HCT116 (cell line): ENCODE results near the gene FAM171A1. TPM values are rescaled to one million over a fixed set of nuclear protein-coding genes. Genes with fewer than 3 reads are reported as not detected.

Source experiments
- ATAC-seq: fragments of 200-7000 bp; cut with Tn5 transposase; 2 replicates; pipeline ENCODE4 v1.9.1; 2020; ENCODE audit warnings: mild to moderate bottlenecking, moderate library complexity
- BruUV-seq: library from RNA; stranded (reverse); fragments of 400-500 nt; replicated peaks from 2 replicates; lab custom pipeline; 2021; lab: Mats Ljungman, UMichigan
- CTCF ChIA-PET: fragments of 300-600 bp; sonication (Branson Sonifier 250); formaldehyde crosslinking; loops from one replicate; lab custom pipeline; 2021; ENCODE audit warnings: antibody characterized with exemption; lab: Charles Lee
- POLR2A ChIA-PET: fragments of 300-600, 350-600 bp; sonication (Branson Sonifier 250); formaldehyde crosslinking; loops from one replicate; lab custom pipeline; 2021; ENCODE audit warnings: antibody characterized with exemption; lab: Charles Lee
- RAD21 ChIA-PET, 2 experiments: fragments of 300-600 bp; sonication (Branson Sonifier 250); formaldehyde crosslinking; loops; one replicate each; lab custom pipeline; 2023; ENCODE audit warnings: low total read pairs in 2 of 2; ENCODE audit not compliant: uncharacterized antibody in 2 of 2, unreplicated experiment in 2 of 2, low non-redundant PET in 1 of 2; lab: Charles Lee
- DNase-seq: peaks from one replicate; pipeline ENCODE4 v3.0.0-alpha.2; 2010; ENCODE audit warnings: low read depth, low spot score
- H2AFZ ChIP-seq: fragments of 200-600 bp; shearing (Covaris generic), sonication (generic); 2 replicates; pipeline ENCODE4 v1.6.1; 2017; ENCODE audit warnings: low read depth, mixed run types, mixed read lengths, antibody characterized with exemption, low read length; ENCODE audit not compliant: poor library complexity, severe bottlenecking
- H3K27ac ChIP-seq: 2 replicates; pipeline ENCODE4 v1.5.1; 2012; ENCODE audit warnings: low read depth, low read length
- H3K27me3 ChIP-seq: fragments of 200-600 bp; sonication (generic); 2 replicates; pipeline ENCODE4 v1.6.1; 2016; ENCODE audit warnings: mixed run types, low read length, mixed read lengths; ENCODE audit not compliant: insufficient read depth
- H3K36me3 ChIP-seq, 2 experiments: fragments of 200-500 bp in 1 of 2; fragments of 200-600 bp in 1 of 2; sonication (Bioruptor generic) in 1 of 2; sonication (generic) in 1 of 2; 2 replicates each; pipeline versions ENCODE4 v1.5.1 to v1.6.1; 2014 to 2016; ENCODE audit warnings: low read length in 2 of 2, inconsistent platforms in 1 of 2, mixed read lengths in 1 of 2, mixed run types in 1 of 2; ENCODE audit not compliant: insufficient read depth in 2 of 2, control insufficient read depth in 1 of 2
- H3K4me1 ChIP-seq, 2 experiments: fragments of 200-600 bp in 1 of 2; sonication (generic) in 1 of 2; 2 replicates each; pipeline versions ENCODE4 v1.5.1 to v1.6.1; 2012 to 2017; ENCODE audit warnings: low read length in 2 of 2, inconsistent platforms in 1 of 2, mild to moderate bottlenecking in 1 of 2, mixed read lengths in 1 of 2, mixed run types in 1 of 2, moderate library complexity in 1 of 2; ENCODE audit not compliant: insufficient read depth in 2 of 2, control insufficient read depth in 1 of 2
- H3K4me2 ChIP-seq: fragments of 200-600 bp; sonication (generic); 2 replicates; pipeline ENCODE4 v1.6.1; 2017; ENCODE audit warnings: mixed run types, low read length, mixed read lengths
- H3K4me3 ChIP-seq, 2 experiments: fragments of 200-600 bp in 1 of 2; sonication (generic) in 1 of 2; replicated peaks in 1 of 2; 2 replicates each; pipeline ENCODE4 v1.5.1; 2011 to 2016; ENCODE audit warnings: low read length in 2 of 2, control low read depth in 1 of 2, low read depth in 1 of 2, mild to moderate bottlenecking in 1 of 2, mixed read lengths in 1 of 2, mixed run types in 1 of 2
- H3K79me2 ChIP-seq: fragments of 200-600 bp; sonication (generic); 2 replicates; pipeline ENCODE4 v1.6.1; 2017; ENCODE audit warnings: mild to moderate bottlenecking, mixed run types, low read length, moderate library complexity, mixed read lengths; ENCODE audit not compliant: insufficient read depth
- H3K9ac ChIP-seq: fragments of 200-600 bp; sonication (generic); 2 replicates; pipeline ENCODE4 v1.6.1; 2016; ENCODE audit warnings: low read length, mixed read lengths
- H3K9me2 ChIP-seq: fragments of 200-600 bp; sonication (generic), shearing (Covaris generic); 2 replicates; pipeline ENCODE4 v1.6.1; 2017; ENCODE audit warnings: mixed run types, mild to moderate bottlenecking, moderate library complexity; ENCODE audit not compliant: insufficient read depth
- H3K9me3 ChIP-seq, 2 experiments: fragments of 200-500 bp in 1 of 2; fragments of 200-600 bp in 1 of 2; sonication (Bioruptor generic) in 1 of 2; sonication (generic) in 1 of 2; 2 replicates each; pipeline ENCODE4 v1.6.1; 2014 to 2017; ENCODE audit warnings: low read length in 2 of 2, mixed read lengths in 2 of 2, inconsistent platforms in 1 of 2, low read depth in 1 of 2, mild to moderate bottlenecking in 1 of 2, mixed run types in 1 of 2, moderate library complexity in 1 of 2; ENCODE audit not compliant: control insufficient read depth in 1 of 2, insufficient read depth in 1 of 2
- H4K20me1 ChIP-seq: fragments of 200-600 bp; sonication (generic), shearing (Covaris generic); 2 replicates; pipeline ENCODE4 v1.6.1; 2017; ENCODE audit warnings: mixed run types, mild to moderate bottlenecking, moderate library complexity; ENCODE audit not compliant: insufficient read depth
- CTCF ChIP-seq, 3 experiments: fragments of 200-600 bp in 1 of 3; sonication (generic) in 1 of 3; IDR thresholded peaks in 2 of 3; conservative IDR thresholded peaks in 1 of 3; 2 replicates each; pipeline ENCODE4 v1.5.1; 2012 to 2017; ENCODE audit warnings: low read depth in 2 of 3, low read length in 2 of 3, antibody characterized with exemption in 1 of 3, borderline replicate concordance in 1 of 3, control low read depth in 1 of 3, mild to moderate bottlenecking in 1 of 3, mixed read lengths in 1 of 3, mixed run types in 1 of 3, moderate library complexity in 1 of 3; ENCODE audit not compliant: insufficient read depth in 1 of 3
- ELF1 ChIP-seq: IDR thresholded peaks from 2 replicates; pipeline ENCODE4 v1.6.1; 2012; ENCODE audit warnings: low read depth, borderline replicate concordance
- FOSL1 ChIP-seq: IDR thresholded peaks from 2 replicates; pipeline ENCODE4 v1.6.1; 2012; ENCODE audit warnings: low read depth
- JUND ChIP-seq: IDR thresholded peaks from 2 replicates; pipeline ENCODE4 v1.6.1; 2012
- POLR2A ChIP-seq: IDR thresholded peaks from 2 replicates; pipeline ENCODE4 v1.7.0; 2011; ENCODE audit warnings: borderline replicate concordance; ENCODE audit not compliant: insufficient read depth, insufficient read length; ENCODE audit errors: extremely low read depth
- SIN3A ChIP-seq: IDR thresholded peaks from 2 replicates; pipeline ENCODE4 v1.6.1; 2012; ENCODE audit warnings: low read depth
- SP1 ChIP-seq: IDR thresholded peaks from 2 replicates; pipeline ENCODE4 v1.6.1; 2012; ENCODE audit warnings: low read depth
- YY1 ChIP-seq: IDR thresholded peaks from 2 replicates; pipeline ENCODE4 v1.6.1; 2011; ENCODE audit warnings: low read length, low read depth, moderate library complexity, mild to moderate bottlenecking; ENCODE audit not compliant: insufficient replicate concordance; ENCODE audit errors: extremely low read depth
- intact Hi-C: fragments of 100-400 bp; cut with micrococcal nuclease; formaldehyde crosslinking; loops from 2 replicates; pipeline ENCODE4 v1.10.0; 2022
- total RNA-seq: library from RNA; stranded (reverse); gene quantifications from one replicate; pipeline ENCODE4 v1.2.1, GENCODE V29; 2021; ENCODE audit not compliant: unreplicated experiment
- TF ChIP-seq, protein P1 (sequence below): IDR thresholded peaks from 2 replicates; pipeline ENCODE4 v1.6.1; 2012
- TF ChIP-seq, protein P2 (sequence below): IDR thresholded peaks from 2 replicates; pipeline ENCODE4 v1.6.1; 2012; ENCODE audit warnings: low read depth

FAM171A1 gene
- total RNA-seq, 1 experiment from 2014 or later, result 32.5 TPM

DNA sequence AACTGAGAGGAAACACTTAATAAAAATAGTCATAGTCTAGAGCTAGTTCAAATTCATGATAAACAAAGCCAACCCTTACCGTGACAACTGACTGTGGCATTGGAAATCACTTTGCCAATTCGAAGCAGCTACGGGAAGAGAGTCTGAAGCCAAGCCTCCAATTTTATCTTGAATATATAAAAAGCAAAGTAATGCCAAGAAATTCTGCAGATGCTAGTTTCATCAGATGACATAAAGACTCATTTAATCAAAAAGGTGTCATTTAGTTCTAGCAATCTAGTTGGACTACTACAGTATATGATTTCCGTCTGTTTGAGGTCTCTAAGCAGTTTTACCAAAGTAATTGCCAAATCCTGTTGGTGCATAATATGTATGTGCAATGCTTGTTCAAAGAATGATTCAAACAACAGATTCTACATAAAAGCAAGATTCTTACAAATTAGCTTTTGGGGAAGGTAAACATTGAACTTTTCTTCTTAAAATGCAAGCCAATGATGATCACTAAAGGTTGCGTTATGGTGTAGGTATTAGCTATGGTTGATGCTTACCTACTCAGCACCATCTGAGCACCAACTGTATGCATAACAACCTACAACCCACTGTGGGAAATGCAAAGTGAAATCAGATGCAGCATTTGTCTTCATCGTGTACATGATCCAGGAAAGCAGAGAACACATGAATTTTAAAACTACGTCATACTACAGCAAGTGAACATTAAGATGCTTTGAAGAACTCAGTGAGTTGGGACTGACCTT, 2.8 kb downstream of the FAM171A1 start:
- no peaks in the 10 kb centered on the region for H3K9me2 ChIP-seq
- no peaks in the 10 kb centered on the region for H3K27me3 ChIP-seq
- CTCF ChIA-PET, result no interaction called here
- ATAC-seq (no peak), DNase-seq (no peak)
- RAD21 ChIA-PET, result no interaction called here
- H3K4me2 ChIP-seq, result no peak overlapping the region
- H3K36me3 ChIP-seq, result no peaks in the 10 kb centered on the region
- H3K9ac ChIP-seq, result no peak overlapping the region
- H4K20me1 ChIP-seq, result no peaks in the 10 kb centered on the region
- TSS peak; percentile 33 for BruUV-seq
- no peaks in the 10 kb centered on the region for H3K9me3 ChIP-seq
- peaks cover 8 to 33% of the 10 kb centered on the region in 2 experiments for H3K4me1 ChIP-seq
- POLR2A ChIA-PET, result no interaction called here
- no peak overlapping the region for H2AFZ ChIP-seq
- peaks cover 65% of the 10 kb centered on the region for H3K79me2 ChIP-seq
- intact Hi-C loops, result no loop called here
- H3K27ac ChIP-seq, result no peak overlapping the region
- no peak overlapping the region for H3K4me3 ChIP-seq
- TF ChIP-seq, protein P1, sequence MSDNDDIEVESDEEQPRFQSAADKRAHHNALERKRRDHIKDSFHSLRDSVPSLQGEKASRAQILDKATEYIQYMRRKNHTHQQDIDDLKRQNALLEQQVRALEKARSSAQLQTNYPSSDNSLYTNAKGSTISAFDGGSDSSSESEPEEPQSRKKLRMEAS, result no peak
- no peak for TF ChIP-seq POLR2A
- TF ChIP-seq SIN3A, result no peak
- no peak for TF ChIP-seq YY1

DNA sequence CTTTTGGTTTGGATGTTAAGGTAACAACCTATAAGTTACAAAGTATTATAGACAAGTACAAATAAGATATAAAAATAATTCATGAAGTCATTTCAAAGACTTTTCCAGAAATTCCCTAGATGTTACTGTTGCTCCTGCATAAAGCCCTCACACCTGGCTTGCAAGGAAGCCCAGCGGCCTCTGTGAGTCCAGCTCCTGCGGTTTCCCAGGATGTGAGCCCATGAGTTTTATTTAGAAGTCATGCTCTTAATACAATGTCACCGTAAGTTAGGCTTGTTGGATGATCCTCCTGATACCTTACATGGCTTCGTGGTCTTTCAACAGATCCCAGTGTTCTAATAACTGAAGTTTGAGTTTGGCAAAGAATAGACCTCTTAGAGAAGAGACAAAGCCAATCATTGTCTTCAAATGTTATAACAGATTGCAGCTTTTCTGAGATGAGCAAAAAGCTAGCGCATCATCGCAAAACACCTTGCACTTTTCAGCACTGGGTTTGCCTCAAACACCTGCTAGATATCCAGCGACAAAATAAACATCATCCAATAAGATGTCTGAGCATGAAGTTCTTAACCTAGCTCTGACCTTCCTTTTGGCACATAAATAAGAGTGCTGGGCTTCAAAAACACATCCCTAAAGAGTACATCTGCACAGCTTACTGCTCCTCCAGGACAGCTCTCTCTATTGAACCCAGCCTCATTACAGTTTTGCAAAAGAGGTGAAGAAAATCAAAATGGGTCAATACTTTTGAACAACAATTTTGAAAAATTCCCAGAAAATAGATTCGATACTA, 3.6 kb downstream of the FAM171A1 start:
- ATAC-seq, result no peak
- peaks cover 73% of the 10 kb centered on the region for H3K79me2 ChIP-seq
- TF ChIP-seq, protein P1, result no peak
- TF ChIP-seq CTCF (IDR thresholded peaks at IDR 0.05 in 2 of 3, conservative IDR thresholded peaks at IDR 0.05 in 1 of 3; ENCODE audit: borderline replicate concordance in 1 of 3, insufficient read depth in 1 of 3, low read depth in 2 of 3, low read length in 2 of 3), result no peak
- no peak for TF ChIP-seq JUND
- no peak for TF ChIP-seq POLR2A
- TF ChIP-seq, protein P2, sequence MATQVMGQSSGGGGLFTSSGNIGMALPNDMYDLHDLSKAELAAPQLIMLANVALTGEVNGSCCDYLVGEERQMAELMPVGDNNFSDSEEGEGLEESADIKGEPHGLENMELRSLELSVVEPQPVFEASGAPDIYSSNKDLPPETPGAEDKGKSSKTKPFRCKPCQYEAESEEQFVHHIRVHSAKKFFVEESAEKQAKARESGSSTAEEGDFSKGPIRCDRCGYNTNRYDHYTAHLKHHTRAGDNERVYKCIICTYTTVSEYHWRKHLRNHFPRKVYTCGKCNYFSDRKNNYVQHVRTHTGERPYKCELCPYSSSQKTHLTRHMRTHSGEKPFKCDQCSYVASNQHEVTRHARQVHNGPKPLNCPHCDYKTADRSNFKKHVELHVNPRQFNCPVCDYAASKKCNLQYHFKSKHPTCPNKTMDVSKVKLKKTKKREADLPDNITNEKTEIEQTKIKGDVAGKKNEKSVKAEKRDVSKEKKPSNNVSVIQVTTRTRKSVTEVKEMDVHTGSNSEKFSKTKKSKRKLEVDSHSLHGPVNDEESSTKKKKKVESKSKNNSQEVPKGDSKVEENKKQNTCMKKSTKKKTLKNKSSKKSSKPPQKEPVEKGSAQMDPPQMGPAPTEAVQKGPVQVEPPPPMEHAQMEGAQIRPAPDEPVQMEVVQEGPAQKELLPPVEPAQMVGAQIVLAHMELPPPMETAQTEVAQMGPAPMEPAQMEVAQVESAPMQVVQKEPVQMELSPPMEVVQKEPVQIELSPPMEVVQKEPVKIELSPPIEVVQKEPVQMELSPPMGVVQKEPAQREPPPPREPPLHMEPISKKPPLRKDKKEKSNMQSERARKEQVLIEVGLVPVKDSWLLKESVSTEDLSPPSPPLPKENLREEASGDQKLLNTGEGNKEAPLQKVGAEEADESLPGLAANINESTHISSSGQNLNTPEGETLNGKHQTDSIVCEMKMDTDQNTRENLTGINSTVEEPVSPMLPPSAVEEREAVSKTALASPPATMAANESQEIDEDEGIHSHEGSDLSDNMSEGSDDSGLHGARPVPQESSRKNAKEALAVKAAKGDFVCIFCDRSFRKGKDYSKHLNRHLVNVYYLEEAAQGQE, result no peak
- TF ChIP-seq FOSL1, result no peak
- TF ChIP-seq SP1, result no peak
- TF ChIP-seq YY1, result no peak
- no peak for TF ChIP-seq ELF1

More for the DNA sequence above, 3.6 kb downstream of the FAM171A1 start:
- BruUV-seq, result no TSS peak
- no peaks in the 10 kb centered on the region for H3K27me3 ChIP-seq
- no peak for DNase-seq
- no peak overlapping the region for H3K4me3 ChIP-seq
- no peak overlapping the region for H3K27ac ChIP-seq
- no peaks in the 10 kb centered on the region for H3K36me3 ChIP-seq
- POLR2A ChIA-PET, result no interaction called here
- RAD21 ChIA-PET, result no interaction called here
- H3K9ac ChIP-seq, result no peak overlapping the region
- H2AFZ ChIP-seq, result no peak overlapping the region
- CTCF ChIA-PET, result no interaction called here
- no peaks in the 10 kb centered on the region for H3K9me2 ChIP-seq
- no peaks in the 10 kb centered on the region for H3K9me3 ChIP-seq
- H4K20me1 ChIP-seq, result no peaks in the 10 kb centered on the region
- intact Hi-C loops, result no loop called here
- peaks cover 15 to 41% of the 10 kb centered on the region in 2 experiments for H3K4me1 ChIP-seq
- no peak overlapping the region for H3K4me2 ChIP-seq
